CD14-positive monocyte (primary cell): ENCODE results near the gene RC3H2. TPM values are rescaled to one million over a fixed set of nuclear protein-coding genes. Genes with fewer than 3 reads are reported as not detected.

ENCODE experiments used
- DNase-seq, 3 donors: peaks; one replicate each; pipeline ENCODE4 v3.0.0-alpha.2; 2011 to 2022
- H2AFZ ChIP-seq: 2 replicates; pipeline ENCODE4 v1.6.0; 2012; ENCODE audit warnings: mild to moderate bottlenecking, low read depth, low read length, inconsistent platforms; ENCODE audit not compliant: insufficient read depth, poor library complexity, severe bottlenecking
- H3K27ac ChIP-seq, 2 donors: 1 replicate in 1 of 2; 2 replicates in 1 of 2; pipeline ENCODE4 v1.5.1; 2012 to 2013; ENCODE audit warnings: low read length in 2 of 2, control low read depth in 1 of 2, inconsistent platforms in 1 of 2, low read depth in 1 of 2, mild to moderate bottlenecking in 1 of 2
- H3K27me3 ChIP-seq, 2 donors: one replicate each; pipeline versions ENCODE4 v1.6.0 to v1.6.1; 2011 to 2013; ENCODE audit warnings: low read length in 2 of 2; ENCODE audit not compliant: control insufficient read depth in 2 of 2, insufficient read depth in 2 of 2
- H3K36me3 ChIP-seq, 2 donors: replicated peaks in 1 of 2; 1 replicate in 1 of 2; 2 replicates in 1 of 2; pipeline versions ENCODE4 v1.5.1 to v1.6.1; 2012 to 2013; ENCODE audit warnings: low read length in 2 of 2, control low read depth in 1 of 2, inconsistent platforms in 1 of 2, mild to moderate bottlenecking in 1 of 2; ENCODE audit not compliant: insufficient read depth in 2 of 2, control insufficient read depth in 1 of 2
- H3K4me1 ChIP-seq, 2 donors: 1 replicate in 1 of 2; 2 replicates in 1 of 2; pipeline versions ENCODE4 v1.5.1 to v1.6.1; 2012 to 2013; ENCODE audit warnings: low read length in 2 of 2, control low read depth in 1 of 2, inconsistent platforms in 1 of 2, mild to moderate bottlenecking in 1 of 2, moderate library complexity in 1 of 2; ENCODE audit not compliant: insufficient read depth in 2 of 2, control insufficient read depth in 1 of 2
- H3K4me2 ChIP-seq: replicated peaks from 2 replicates; pipeline ENCODE3; 2012; ENCODE audit warnings: low read length, moderate library complexity, mild to moderate bottlenecking; ENCODE audit not compliant: poor library complexity, severe bottlenecking; ENCODE audit errors: extremely low read depth
- H3K4me3 ChIP-seq, 3 experiments: fragments of 200-600 bp in 1 of 3; sonication (generic) in 1 of 3; replicated peaks in 1 of 3; 1 replicate in 2 of 3; 2 replicates in 1 of 3; pipeline ENCODE4 v1.5.1; 2011 to 2013; ENCODE audit warnings: low read length in 3 of 3, mild to moderate bottlenecking in 3 of 3, control low read depth in 2 of 3, low read depth in 2 of 3, inconsistent platforms in 1 of 3, moderate library complexity in 1 of 3
- H3K79me2 ChIP-seq: 2 replicates; pipeline ENCODE4 v1.6.0; 2012; ENCODE audit warnings: mild to moderate bottlenecking, control low read depth, inconsistent platforms, low read length, moderate library complexity; ENCODE audit not compliant: insufficient read depth
- H3K9ac ChIP-seq: 2 replicates; pipeline ENCODE4 v1.6.0; 2017; ENCODE audit warnings: low read length, mild to moderate bottlenecking; ENCODE audit not compliant: insufficient read depth, poor library complexity, severe bottlenecking
- H3K9me3 ChIP-seq, 2 donors: replicated peaks in 1 of 2; 1 replicate in 1 of 2; 2 replicates in 1 of 2; pipeline versions ENCODE4 v1.5.1 to v1.6.1; 2012 to 2013; ENCODE audit warnings: low read length in 2 of 2, control low read depth in 1 of 2; ENCODE audit not compliant: control insufficient read depth in 1 of 2, insufficient read depth in 1 of 2
- H4K20me1 ChIP-seq: 2 replicates; pipeline ENCODE4 v1.6.0; 2012; ENCODE audit warnings: mild to moderate bottlenecking, low read length, control low read depth, moderate library complexity; ENCODE audit not compliant: insufficient read depth
- H3K27ac Mint-ChIP-seq, 7 donors: one replicate each; pipeline ENCODE4 v1.8.0; 2020; ENCODE audit warnings: mild to moderate bottlenecking in 7 of 7, mixed read lengths in 7 of 7, moderate library complexity in 6 of 7, inconsistent platforms in 2 of 7
- H3K27me3 Mint-ChIP-seq, 3 donors: one replicate each; pipeline ENCODE4 v1.8.0; 2021 to 2022; ENCODE audit warnings: low read depth in 3 of 3, mild to moderate bottlenecking in 3 of 3, mixed read lengths in 3 of 3, moderate library complexity in 3 of 3, inconsistent platforms in 1 of 3
- H3K36me3 Mint-ChIP-seq, 2 donors: one replicate each; pipeline ENCODE4 v1.8.0; 2020; ENCODE audit warnings: mixed read lengths in 2 of 2, inconsistent platforms in 1 of 2, mild to moderate bottlenecking in 1 of 2
- H3K4me1 Mint-ChIP-seq: one replicate; pipeline ENCODE4 v1.8.0; 2020; ENCODE audit warnings: mild to moderate bottlenecking, mixed read lengths
- H3K4me3 Mint-ChIP-seq, 2 donors: one replicate each; pipeline ENCODE4 v1.8.0; 2020; ENCODE audit warnings: mild to moderate bottlenecking in 2 of 2, mixed read lengths in 2 of 2, moderate library complexity in 1 of 2
- H3K9me3 Mint-ChIP-seq, 7 donors: one replicate each; pipeline ENCODE4 v1.8.0; 2020 to 2022; ENCODE audit warnings: mixed read lengths in 7 of 7, mild to moderate bottlenecking in 6 of 7, moderate library complexity in 6 of 7, inconsistent platforms in 2 of 7
- CTCF ChIP-seq: fragments of 200-600 bp; IDR thresholded peaks from one replicate; pipeline ENCODE4 v1.8.0; 2022; ENCODE audit warnings: antibody characterized with exemption, mild to moderate bottlenecking
- WGBS: methylation state at CpG from one replicate; pipeline ENCODE4 v1.1.5; 2013; ENCODE audit warnings: missing lambda C conversion rate; ENCODE audit not compliant: insufficient coverage; 5-methylcytosine and 5-hydroxymethylcytosine counted together
- intact Hi-C, 2 donors: fragments of 100-400 bp; cut with micrococcal nuclease; formaldehyde crosslinking; loops; one replicate each; pipeline versions ENCODE4 v1.15.0 to v1.15.1; 2023
- polyA plus RNA-seq, 3 donors: library from polyadenylated mRNA; depleted of rRNA in 1 of 3; unstranded in 2 of 3; stranded (reverse) in 1 of 3; fragments of 300-500 nt in 2 of 3; fragments of >200 nt in 1 of 3; fragmentation: Illumina TruSeq in 2 of 3; gene quantifications; 1 replicate in 2 of 3; 2 replicates in 1 of 3; pipeline ENCODE4 v1.2.3, GENCODE V29; 2012 to 2021

Gene RC3H2
- polyA plus RNA-seq, 3 donors = 11.3 to 24.6 (median 11.8) TPM

DNA sequence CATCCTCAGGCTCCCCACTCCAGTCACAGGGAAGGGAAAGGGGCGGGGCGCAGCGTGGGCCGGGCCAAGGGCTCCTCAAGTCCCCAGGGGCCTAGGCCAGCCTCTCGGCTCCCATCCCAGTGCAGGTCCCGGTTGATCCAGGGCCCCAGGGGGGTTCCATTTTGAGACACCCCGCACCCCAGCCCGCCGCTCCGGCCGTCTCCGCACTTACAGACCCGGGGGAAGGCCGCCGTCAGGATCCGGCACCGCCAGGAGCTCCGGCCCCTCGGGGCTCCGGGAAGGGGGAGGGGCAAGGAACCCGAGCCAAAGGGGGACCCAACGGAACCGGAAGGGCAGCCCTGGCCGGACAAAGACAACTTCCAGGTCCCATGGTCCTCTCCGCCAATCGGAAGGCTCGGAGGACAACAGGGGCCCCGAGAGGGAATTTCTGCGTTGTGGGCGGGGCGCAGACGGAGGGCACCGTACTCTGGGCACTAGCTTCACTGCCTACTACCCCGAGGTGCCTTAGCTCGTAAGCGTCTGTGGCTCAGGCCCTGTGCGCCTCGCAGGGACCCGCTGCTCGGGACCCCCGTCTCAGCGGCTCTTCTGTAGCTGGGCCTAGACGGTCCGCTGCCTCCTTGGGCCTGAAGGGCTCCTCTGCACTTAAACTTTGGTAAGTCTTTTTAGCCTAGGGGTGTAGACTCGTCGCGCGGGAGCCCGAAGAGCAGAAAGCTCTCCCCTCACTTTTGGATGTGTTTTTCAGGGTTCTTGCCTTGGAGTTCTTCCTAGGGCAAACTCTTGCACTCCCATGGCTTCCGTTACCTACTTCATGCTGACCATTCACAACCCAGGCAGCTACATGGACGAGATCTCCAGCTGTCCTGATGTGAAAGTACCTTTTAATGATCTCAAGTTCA lies 26.3 kb upstream of the RC3H2 start, which contains the start of gene ZBTB26:
ZBTB26 (minus strand) TSS at position 287 of the 896 bp plus-strand sequence. CDS start 11,578 bp downstream, outside the sequence.
- Histone ChIP-seq H3K9me3 (no peaks in the 10 kb centered on the region), H3K27ac (peak within 1 kb of the TSS; percentile 87 to 93), H3K4me3 (peak within 1 kb of the TSS; percentile 79 to 88 (median 87)), H2AFZ (peak within 1 kb of the TSS; percentile 90), H3K4me2 (peak within 1 kb of the TSS; percentile 79), H4K20me1 (no peaks in the 10 kb centered on the region), H3K4me1 (peaks cover 34 to 42% of the 10 kb centered on the region in 2 donors), H3K36me3 (peaks cover 3 to 6% of the 10 kb centered on the region in 2 donors), H3K27me3 (no peaks in the 10 kb centered on the region), H3K79me2 (peaks cover 89% of the 10 kb centered on the region), H3K9ac (peak within 1 kb of the TSS; percentile 89)
- H3K27ac Mint-ChIP-seq = peak within 1 kb of the TSS in 1 of 7 donors; percentile 97
- peak; percentile 88 to 93 (median 92) for DNase-seq
- intact Hi-C loops = no loop called here
- no peaks in the 10 kb centered on the region for H3K9me3 Mint-ChIP-seq
- H3K4me1 Mint-ChIP-seq = peaks cover 19% of the 10 kb centered on the region
- H3K4me3 Mint-ChIP-seq = no peak within 1 kb of the TSS
- WGBS = under 1% methylated on average over 47 of the region's 51 CpGs
- TF ChIP-seq CTCF = no peak
- H3K36me3 Mint-ChIP-seq = peaks cover 13 to 15% of the 10 kb centered on the region in 2 donors
- H3K27me3 Mint-ChIP-seq = no peaks in the 10 kb centered on the region

DNA sequence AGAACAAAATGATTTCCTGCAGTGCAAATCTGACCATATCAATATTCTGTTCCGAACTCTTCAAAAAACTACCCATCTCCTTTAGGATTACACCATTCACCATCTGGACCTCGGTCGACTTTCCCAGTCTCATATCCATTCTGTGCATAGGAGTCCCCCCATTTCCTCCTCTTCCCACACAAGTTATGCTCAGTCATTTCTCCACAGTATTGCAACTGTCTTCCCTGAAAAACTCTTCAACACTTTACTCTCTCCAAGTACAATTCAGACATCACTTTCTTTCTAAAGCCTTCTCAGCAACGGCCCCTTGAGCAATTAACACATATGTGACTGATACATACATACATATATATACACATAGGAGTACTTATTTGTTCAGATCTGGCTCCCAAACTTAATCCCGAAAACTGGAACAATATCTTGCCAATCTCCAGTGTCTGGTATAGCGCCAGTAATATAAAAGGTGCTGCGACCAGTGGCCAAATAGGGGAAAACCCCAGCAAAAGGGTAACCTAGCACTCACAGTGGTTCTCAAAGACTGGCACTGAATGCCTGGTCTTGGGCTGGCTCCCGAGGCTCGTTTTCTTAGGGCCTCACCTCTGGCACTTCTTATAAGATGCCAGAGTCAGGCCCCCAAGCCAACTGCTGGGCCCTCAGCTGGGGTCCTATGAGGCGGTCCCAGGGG lies 25.5 kb upstream of the RC3H2 start:
- H3K9me3 ChIP-seq = no peaks in the 10 kb centered on the region
- peak overlapping the region; percentile 87 to 93 for H3K27ac ChIP-seq
- peak overlapping the region; percentile 90 for H2AFZ ChIP-seq
- H3K27me3 Mint-ChIP-seq = no peaks in the 10 kb centered on the region
- H3K4me1 Mint-ChIP-seq = peaks cover 23% of the 10 kb centered on the region
- H3K9me3 Mint-ChIP-seq = no peaks in the 10 kb centered on the region
- H3K27ac Mint-ChIP-seq = no peak overlapping the region
- H3K36me3 Mint-ChIP-seq = peaks cover 7 to 9% of the 10 kb centered on the region in 2 donors
- H3K4me3 ChIP-seq = peak overlapping the region; percentile 79 to 88 (median 87)
- DNase-seq = peak in 1 of 3 donors; percentile 44
- H3K9ac ChIP-seq = peak overlapping the region; percentile 89
- TF ChIP-seq CTCF = no peak
- no peaks in the 10 kb centered on the region for H4K20me1 ChIP-seq
- intact Hi-C loops = no loop called here
- H3K4me3 Mint-ChIP-seq = no peak overlapping the region
- no peaks in the 10 kb centered on the region for H3K36me3 ChIP-seq
- peak overlapping the region; percentile 79 for H3K4me2 ChIP-seq
- peaks cover 34 to 45% of the 10 kb centered on the region in 2 donors for H3K4me1 ChIP-seq
- no peaks in the 10 kb centered on the region for H3K27me3 ChIP-seq
- peaks cover 83% of the 10 kb centered on the region for H3K79me2 ChIP-seq
- 26% methylated on average over 9 of the region's 10 CpGs for WGBS
